Activated CD4-positive, alpha-beta T cell treated with anti-CD3 and anti-CD28 coated beads, Interleukin-2, amount 10 ng/mL, durations not matched to agents 7 days and 5 days (primary cell): ENCODE measurements around the gene P2RY4. TPM values are rescaled to one million over a fixed set of nuclear protein-coding genes. Genes with fewer than 3 reads are reported as not detected.
"Not testable (repeated sequence)": the region's sequence is repeated elsewhere in the genome, so short reads cannot be mapped to it uniquely, and the experiment has no call there.

Source experiments
- CTCF ChIA-PET: fragments of 350-600 bp; sonication (Branson Sonifier 250); formaldehyde crosslinking; loops from one replicate; lab custom pipeline; 2021; ENCODE audit warnings: antibody characterized with exemption; lab: Charles Lee
- POLR2A ChIA-PET: fragments of 350-600 bp; sonication (Branson Sonifier 250); formaldehyde crosslinking; loops from one replicate; lab custom pipeline; 2021; ENCODE audit warnings: antibody characterized with exemption; lab: Charles Lee
- DNase-seq: peaks from one replicate; pipeline ENCODE4 v3.0.0-alpha.2; 2020
- H3K27ac Mint-ChIP-seq: one replicate; pipeline ENCODE4 v1.8.0; 2021; ENCODE audit warnings: mild to moderate bottlenecking, moderate library complexity, mixed read lengths
- H3K27me3 Mint-ChIP-seq: one replicate; pipeline ENCODE4 v1.8.0; 2021; ENCODE audit warnings: mixed read lengths
- H3K36me3 Mint-ChIP-seq: one replicate; pipeline ENCODE4 v1.8.0; 2021; ENCODE audit warnings: low read depth, mixed read lengths
- H3K4me1 Mint-ChIP-seq: one replicate; pipeline ENCODE4 v1.8.0; 2021; ENCODE audit warnings: mixed read lengths
- H3K4me3 Mint-ChIP-seq: one replicate; pipeline ENCODE4 v1.8.0; 2021; ENCODE audit warnings: mild to moderate bottlenecking, moderate library complexity, mixed read lengths
- H3K9me3 Mint-ChIP-seq: one replicate; pipeline ENCODE4 v1.8.0; 2021; ENCODE audit warnings: mixed read lengths
- total RNA-seq, 2 experiments: library from RNA; stranded (reverse); gene quantifications; one replicate each; pipeline ENCODE4 v1.2.3, GENCODE V29; 2021

P2RY4 gene
- total RNA-seq, 2 experiments from 2014 or later = 0.12 to 0.25 TPM

DNA sequence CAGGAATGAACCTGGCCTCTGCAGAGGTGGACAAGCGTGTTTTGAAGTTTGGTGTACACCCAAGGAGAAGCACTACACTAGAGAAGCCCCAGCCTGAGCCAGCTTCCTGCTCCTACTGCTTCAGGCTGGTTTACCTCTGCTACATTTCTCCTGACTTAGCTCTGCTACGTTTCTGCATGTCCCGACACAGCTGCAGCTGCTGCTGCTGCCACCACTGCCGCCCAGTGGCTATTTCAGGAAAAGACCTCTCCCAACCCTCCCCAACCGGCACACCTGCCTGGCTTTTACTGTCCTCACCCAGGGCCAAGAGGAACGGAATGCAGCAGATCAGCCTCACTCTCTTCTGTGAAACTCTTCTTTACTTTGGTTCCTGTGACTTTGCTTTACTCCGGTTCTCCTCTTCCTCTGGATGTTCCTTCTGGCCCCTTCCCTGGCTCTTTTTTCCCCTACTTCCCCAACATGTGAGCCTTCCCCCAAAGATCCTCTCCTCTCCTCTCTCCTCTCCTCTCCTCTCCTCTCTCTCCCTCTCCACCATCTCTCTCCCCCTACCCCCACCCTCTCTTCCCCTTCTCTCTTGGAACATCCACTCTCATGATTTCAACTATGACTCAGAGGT is 3.1 kb upstream of the P2RY4 start:
- no peaks in the 10 kb centered on the region for H3K4me1 Mint-ChIP-seq
- H3K27me3 Mint-ChIP-seq = no peaks in the 10 kb centered on the region
- peak; percentile 31 for DNase-seq
- H3K27ac Mint-ChIP-seq = no peak overlapping the region
- H3K4me3 Mint-ChIP-seq = no peak overlapping the region
- no peaks in the 10 kb centered on the region for H3K36me3 Mint-ChIP-seq
- CTCF ChIA-PET = interaction anchor here (1.2 kb wide), 1 partner anchor 110 kb away, joined by 3 read pairs; no protein-coding TSS in a partner anchor
- no peaks in the 10 kb centered on the region for H3K9me3 Mint-ChIP-seq
- POLR2A ChIA-PET = no interaction called here

DNA sequence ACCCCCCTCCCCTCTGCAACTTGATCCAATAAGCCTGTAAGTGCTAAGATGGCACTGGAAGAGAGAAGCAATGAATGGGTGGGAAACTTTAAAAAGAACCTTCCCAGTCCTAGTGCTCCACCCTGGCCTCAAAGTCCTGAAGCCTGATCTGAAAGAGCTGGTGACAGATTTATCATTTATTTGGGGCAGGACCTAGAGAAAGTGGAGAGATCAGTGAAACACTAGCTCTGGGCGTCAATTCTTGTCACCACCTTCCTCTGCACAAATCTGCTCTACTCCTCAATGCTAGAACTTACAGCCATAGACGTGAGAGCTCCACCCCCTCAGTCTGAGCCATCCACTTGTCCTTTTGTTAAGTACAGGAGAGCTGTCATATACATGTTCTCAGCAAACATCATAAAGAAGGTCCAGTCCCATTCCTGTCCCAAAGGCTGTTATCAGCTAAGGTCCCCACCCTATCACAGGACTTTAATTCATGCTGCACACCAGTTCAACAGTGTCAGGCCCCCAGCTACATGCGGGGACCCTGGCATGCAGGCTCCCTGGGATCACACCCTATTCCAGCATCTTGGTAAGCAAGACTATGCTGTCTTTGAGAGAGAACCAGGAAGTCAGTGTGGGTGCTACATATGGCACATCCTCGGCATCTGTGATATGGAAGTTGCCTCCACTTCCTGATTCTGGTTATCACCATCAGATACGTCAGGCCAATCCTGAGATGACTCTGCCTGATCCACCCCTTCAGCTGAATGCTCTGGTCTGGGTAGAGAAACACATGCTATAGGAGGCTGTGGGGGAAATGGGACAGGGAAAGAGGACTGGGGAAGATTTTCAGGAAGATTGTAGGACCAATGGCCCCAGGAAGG is 2.3 kb downstream of the P2RY4 start:
- CTCF ChIA-PET = no interaction called here
- DNase-seq = no peak
- POLR2A ChIA-PET = no interaction called here
- no peaks in the 10 kb centered on the region for H3K9me3 Mint-ChIP-seq
- no peaks in the 10 kb centered on the region for H3K27me3 Mint-ChIP-seq
- H3K4me3 Mint-ChIP-seq = no peak overlapping the region
- no peaks in the 10 kb centered on the region for H3K36me3 Mint-ChIP-seq
- peaks cover 12% of the 10 kb centered on the region for H3K4me1 Mint-ChIP-seq
- H3K27ac Mint-ChIP-seq = no peak overlapping the region

DNA sequence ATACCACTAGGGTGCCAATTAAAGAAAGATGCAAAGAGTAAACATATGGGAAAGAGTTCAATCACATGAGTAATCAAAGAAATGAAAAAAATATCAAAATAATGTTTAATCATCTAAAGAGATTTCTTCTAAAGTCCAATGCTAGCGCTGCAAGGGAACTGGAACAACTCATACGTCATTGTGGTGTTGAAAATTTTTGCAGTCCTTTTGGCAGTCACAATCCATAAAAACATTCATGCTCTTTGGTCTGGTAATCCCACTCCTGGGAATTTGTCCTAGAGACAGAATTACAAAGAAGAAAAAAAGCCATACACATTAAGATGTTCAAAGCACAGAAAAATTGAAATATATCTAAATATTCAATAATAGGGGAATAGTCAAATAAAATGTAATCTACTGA is 4.6 kb downstream of the P2RY4 start:
- ChIA-PET CTCF (no interaction called here), POLR2A (no interaction called here)
- DNase-seq = no peak
- H3K27me3 Mint-ChIP-seq = no peaks in the 10 kb centered on the region
- H3K36me3 Mint-ChIP-seq = no peaks in the 10 kb centered on the region
- no peaks in the 10 kb centered on the region for H3K9me3 Mint-ChIP-seq
- no peak overlapping the region for H3K27ac Mint-ChIP-seq
- no peak overlapping the region for H3K4me3 Mint-ChIP-seq
- H3K4me1 Mint-ChIP-seq = peaks cover 12% of the 10 kb centered on the region

DNA sequence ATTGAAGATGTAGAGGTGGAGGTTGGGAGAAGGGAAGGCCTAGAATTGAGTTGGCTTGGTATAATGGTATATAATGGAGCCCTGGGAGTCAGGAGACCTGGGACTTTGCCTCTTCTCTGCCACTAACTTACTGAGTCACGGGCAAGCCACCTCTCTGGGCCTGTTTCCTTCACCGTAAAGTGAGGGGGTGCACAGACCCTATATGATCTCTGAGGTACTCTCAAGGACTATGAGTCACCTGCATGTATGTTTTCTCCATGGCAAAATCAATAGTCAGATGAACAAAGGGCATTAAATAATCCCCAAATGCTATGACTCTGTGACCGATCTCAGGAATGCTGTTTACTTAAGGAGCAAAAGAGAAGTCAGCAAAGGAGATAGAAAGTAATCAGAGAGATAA is 5.1 kb downstream of the P2RY4 start:
- no peaks in the 10 kb centered on the region for H3K36me3 Mint-ChIP-seq
- CTCF ChIA-PET = no interaction called here
- POLR2A ChIA-PET = no interaction called here
- no peaks in the 10 kb centered on the region for H3K27me3 Mint-ChIP-seq
- peaks cover 12% of the 10 kb centered on the region for H3K4me1 Mint-ChIP-seq
- H3K4me3 Mint-ChIP-seq = no peak overlapping the region
- no peak overlapping the region for H3K27ac Mint-ChIP-seq
- no peak for DNase-seq
- no peaks in the 10 kb centered on the region for H3K9me3 Mint-ChIP-seq

DNA sequence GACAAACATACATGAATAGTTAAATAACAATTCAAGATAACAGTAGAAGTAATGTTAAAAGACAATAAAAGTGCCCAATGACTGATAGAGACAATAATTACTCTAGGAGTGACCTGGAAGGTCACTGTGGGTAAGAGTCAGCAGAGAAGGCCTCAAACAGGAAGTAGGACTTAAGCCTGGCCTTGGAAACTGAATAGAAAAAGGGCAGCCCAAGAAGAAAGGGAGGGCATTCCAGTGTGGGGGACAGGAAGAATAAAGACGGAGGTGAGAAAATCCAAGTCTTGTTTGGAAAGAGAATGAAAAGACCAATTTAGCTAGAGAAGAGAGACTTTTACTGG is 6.0 kb downstream of the P2RY4 start:
- CTCF ChIA-PET = no interaction called here
- Mint-ChIP-seq H3K36me3 (no peaks in the 10 kb centered on the region), H3K27me3 (no peaks in the 10 kb centered on the region), H3K27ac (no peak overlapping the region), H3K4me3 (no peak overlapping the region), H3K9me3 (no peaks in the 10 kb centered on the region), H3K4me1 (peaks cover 12% of the 10 kb centered on the region)
- no peak for DNase-seq
- POLR2A ChIA-PET = no interaction called here

DNA sequence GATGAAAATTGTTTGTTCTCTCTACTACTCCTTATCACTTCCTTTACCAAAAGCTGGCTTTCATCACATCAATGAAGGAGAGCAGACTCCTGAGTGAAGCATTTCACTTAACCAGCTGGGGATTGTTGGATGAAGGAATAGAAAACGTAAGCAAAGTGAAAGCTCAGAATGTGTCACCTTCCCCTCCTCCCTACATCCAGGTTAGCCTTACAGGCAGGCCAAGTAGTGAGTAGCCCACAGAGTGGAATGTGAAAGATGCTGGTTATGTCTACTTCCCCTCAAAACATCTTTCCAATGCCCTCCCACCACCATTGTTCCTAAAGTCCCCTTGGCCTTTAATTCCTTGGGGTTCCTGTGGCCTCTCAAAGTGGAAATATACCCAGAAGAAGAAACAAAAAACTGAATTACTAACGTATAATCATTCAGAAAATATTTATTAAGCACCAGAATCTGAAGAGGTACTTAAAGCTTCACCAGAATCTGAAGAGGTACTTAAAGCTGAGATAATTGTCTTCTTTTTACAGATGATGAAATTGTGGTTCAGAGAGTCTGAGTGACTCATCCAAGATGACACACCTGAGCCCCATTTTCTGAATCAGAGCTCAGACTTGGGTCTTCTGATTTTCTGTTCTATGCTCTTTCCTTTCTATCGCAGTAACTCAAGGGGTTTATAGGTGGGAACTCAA is 6.5 kb downstream of the P2RY4 start:
- H3K27me3 Mint-ChIP-seq = no peaks in the 10 kb centered on the region
- no peak for DNase-seq
- H3K4me1 Mint-ChIP-seq = peaks cover 12% of the 10 kb centered on the region
- H3K36me3 Mint-ChIP-seq = no peaks in the 10 kb centered on the region
- no peak overlapping the region for H3K4me3 Mint-ChIP-seq
- ChIA-PET CTCF (no interaction called here), POLR2A (no interaction called here)
- no peaks in the 10 kb centered on the region for H3K9me3 Mint-ChIP-seq
- no peak overlapping the region for H3K27ac Mint-ChIP-seq

DNA sequence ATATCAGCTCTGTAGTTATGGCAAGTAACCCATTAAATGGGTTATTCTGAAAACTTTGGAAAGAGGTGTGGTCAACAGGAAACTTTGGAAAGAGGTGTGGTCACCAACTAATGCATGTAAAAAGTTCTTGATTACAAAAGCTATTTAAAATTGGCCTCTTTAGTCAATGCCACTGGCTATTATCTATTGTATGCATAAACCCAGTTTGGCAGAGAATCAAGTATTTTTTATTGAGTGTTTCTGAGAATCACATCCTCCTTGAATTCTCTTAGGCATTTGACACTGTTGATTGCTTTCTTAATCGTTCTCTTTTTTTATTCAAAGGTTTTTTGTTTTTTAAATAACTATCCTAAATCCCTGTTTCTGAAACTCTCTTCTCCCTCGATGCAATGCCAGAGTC is 7.5 kb downstream of the P2RY4 start:
- Mint-ChIP-seq H3K36me3 (no peaks in the 10 kb centered on the region), H3K27ac (no peak overlapping the region), H3K4me3 (no peak overlapping the region), H3K4me1 (peaks cover 12% of the 10 kb centered on the region), H3K9me3 (no peaks in the 10 kb centered on the region), H3K27me3 (no peaks in the 10 kb centered on the region)
- no peak for DNase-seq
- POLR2A ChIA-PET = no interaction called here
- CTCF ChIA-PET = no interaction called here

DNA sequence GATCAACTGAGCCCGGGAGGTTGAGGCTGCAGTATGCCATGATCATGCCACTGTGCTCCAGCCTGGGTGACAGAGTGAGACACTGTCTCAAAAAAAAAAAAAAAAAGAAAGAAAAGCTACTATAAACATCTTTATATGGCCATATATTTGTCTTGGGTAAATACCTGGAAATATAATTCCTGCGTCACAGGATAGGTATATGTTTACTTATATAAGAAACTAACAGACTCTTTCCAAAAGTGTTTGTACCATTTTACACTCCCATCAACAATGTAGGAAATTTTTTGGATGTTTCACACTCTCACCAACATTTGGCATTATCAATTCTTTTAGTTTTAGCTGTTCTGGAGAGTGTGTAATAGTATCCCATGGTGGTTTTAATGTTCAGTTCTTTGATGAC is 12.8 kb downstream of the P2RY4 start:
- H3K27me3 Mint-ChIP-seq = no peaks in the 10 kb centered on the region
- no peak for DNase-seq
- H3K27ac Mint-ChIP-seq = no peak overlapping the region
- ChIA-PET CTCF (no interaction called here), POLR2A (no interaction called here)
- H3K9me3 Mint-ChIP-seq = no peaks in the 10 kb centered on the region
- no peaks in the 10 kb centered on the region for H3K36me3 Mint-ChIP-seq
- H3K4me3 Mint-ChIP-seq = no peak overlapping the region
- no peaks in the 10 kb centered on the region for H3K4me1 Mint-ChIP-seq

DNA sequence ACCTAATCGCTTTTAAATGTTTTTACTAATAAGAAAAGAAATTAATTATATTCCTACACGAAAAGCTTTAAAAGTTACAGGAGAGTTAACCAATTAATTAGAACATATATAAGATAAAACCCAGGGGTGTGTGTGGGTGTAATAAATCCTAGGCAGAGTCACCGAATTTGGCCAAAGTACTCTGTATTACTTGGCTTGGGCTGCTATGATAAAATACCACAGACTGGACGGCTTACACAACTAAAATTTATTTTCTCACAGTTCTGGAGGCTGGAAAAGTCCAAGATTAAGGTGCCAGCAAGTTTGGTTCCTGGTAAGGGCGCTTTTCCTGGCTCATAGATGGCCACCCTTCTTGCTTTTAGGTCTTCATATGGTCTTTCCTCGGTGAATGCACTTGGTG is 15.1 kb downstream of the P2RY4 start:
- no peaks in the 10 kb centered on the region for H3K27me3 Mint-ChIP-seq
- CTCF ChIA-PET = interaction anchor here (0.8 kb wide), 1 partner anchor 14 kb away, joined by 3 read pairs; no protein-coding TSS in a partner anchor
- no peaks in the 10 kb centered on the region for H3K9me3 Mint-ChIP-seq
- no peaks in the 10 kb centered on the region for H3K36me3 Mint-ChIP-seq
- no peak overlapping the region for H3K4me3 Mint-ChIP-seq
- no peaks in the 10 kb centered on the region for H3K4me1 Mint-ChIP-seq
- no peak overlapping the region for H3K27ac Mint-ChIP-seq
- POLR2A ChIA-PET = no interaction called here
- DNase-seq = no peak

DNA sequence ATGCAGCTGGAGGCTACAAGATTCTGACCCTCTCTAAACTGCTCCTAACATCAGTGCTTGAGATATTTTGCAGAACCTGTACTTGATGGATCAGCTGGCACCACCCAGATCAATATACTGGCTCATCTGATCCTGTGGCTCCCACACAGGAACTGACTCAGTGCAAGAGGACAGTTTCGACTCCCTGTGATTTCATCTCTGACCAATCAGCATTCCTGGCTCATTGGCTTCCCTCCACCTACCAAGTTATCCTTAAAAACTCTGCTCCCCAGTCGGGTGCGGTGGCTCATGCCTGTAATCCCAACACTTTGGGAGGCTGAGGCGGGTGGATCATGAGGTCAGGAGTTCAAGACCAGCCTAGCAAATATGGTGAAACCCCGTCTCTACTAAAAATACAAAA is 16.4 kb downstream of the P2RY4 start:
- POLR2A ChIA-PET, H3K9me3 Mint-ChIP-seq, H3K27me3 Mint-ChIP-seq, H3K36me3 Mint-ChIP-seq, H3K4me3 Mint-ChIP-seq, H3K27ac Mint-ChIP-seq, DNase-seq, H3K4me1 Mint-ChIP-seq: not testable (repeated sequence)
- CTCF ChIA-PET = interaction anchor here (0.6 kb wide), 1 partner anchor 52 kb away, joined by 6 read pairs; no protein-coding TSS in a partner anchor

DNA sequence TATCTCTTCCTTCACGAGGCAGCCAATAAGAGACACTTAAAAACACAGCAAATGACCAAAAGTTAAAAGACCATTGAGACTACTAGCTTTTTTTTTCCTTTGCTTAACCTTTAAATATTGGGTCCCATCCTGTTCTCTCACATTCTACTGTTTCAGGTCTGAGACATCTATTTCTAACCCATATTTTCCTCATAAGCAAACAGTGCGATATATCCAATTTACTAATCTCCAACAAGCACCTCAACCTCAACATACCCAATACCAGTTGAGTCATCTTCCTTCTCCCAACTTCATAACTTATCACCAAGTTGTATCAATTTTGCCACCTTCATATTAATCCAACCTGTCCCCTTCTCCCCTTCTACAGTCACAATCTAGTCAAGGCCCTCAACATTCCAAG is 18.5 kb downstream of the P2RY4 start:
- ChIA-PET POLR2A (no interaction called here), CTCF (interaction anchor here (0.6 kb wide), 1 partner anchor 229 kb away, joined by 3 read pairs; no protein-coding TSS in a partner anchor)
- no peak for DNase-seq
- H3K36me3 Mint-ChIP-seq = no peaks in the 10 kb centered on the region
- H3K27me3 Mint-ChIP-seq = no peaks in the 10 kb centered on the region
- no peak overlapping the region for H3K4me3 Mint-ChIP-seq
- H3K4me1 Mint-ChIP-seq = no peaks in the 10 kb centered on the region
- H3K9me3 Mint-ChIP-seq = no peaks in the 10 kb centered on the region
- no peak overlapping the region for H3K27ac Mint-ChIP-seq

DNA sequence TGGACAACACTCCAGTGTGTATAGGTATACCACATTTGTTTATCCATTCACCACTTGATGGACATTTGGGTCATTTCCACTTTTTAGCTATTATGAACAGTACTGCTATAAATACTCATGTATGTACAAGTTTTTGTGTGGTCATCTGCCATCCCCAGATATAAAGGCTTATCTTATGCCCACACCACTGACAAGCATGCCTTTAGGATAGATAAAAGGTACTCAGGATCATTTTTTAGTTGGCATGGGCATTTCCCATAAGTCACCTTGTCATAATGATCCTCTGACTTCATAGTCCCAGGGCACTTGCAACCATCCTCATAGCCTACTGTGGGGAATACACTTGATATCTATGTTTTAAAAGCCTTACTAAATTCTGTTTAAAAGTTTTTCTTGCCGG is 19.3 kb downstream of the P2RY4 start:
- Mint-ChIP-seq H3K36me3 (no peaks in the 10 kb centered on the region), H3K27ac (no peak overlapping the region), H3K27me3 (no peaks in the 10 kb centered on the region), H3K4me1 (no peaks in the 10 kb centered on the region), H3K9me3 (no peaks in the 10 kb centered on the region), H3K4me3 (no peak overlapping the region)
- DNase-seq = no peak
- ChIA-PET POLR2A (no interaction called here), CTCF (interaction anchor here (1.0 kb wide), 1 partner anchor 13 kb away, joined by 4 read pairs; no protein-coding TSS in a partner anchor)

DNA sequence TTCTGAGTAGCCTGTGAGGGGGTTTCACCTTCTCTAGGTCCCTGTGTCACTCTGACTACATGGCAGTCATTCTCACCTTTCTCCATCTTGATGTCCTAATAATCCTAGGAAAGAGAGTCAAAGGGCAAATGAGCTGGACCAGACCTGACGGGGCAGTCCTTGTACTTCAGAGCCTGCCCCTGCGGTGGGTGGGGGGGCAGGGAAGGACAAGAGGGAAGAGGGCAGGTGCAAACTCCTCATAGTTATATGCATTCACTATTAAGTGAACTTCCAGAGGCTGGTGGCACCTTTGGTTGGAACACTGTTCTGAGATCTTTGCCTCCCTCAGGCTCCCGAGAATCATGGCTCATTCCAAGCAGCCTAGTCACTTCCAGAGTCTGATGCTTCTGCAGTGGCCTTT is 25.6 kb downstream of the P2RY4 start, which contains the start of gene AWAT1:
Gene AWAT1, plus strand, starts transcription at position 301 of the 400 bp plus-strand sequence. Its CDS starts 41 bp downstream, at position 342.
- Mint-ChIP-seq H3K4me3 (no peak within 1 kb of the TSS), H3K4me1 (no peaks in the 10 kb centered on the region), H3K27ac (no peak within 1 kb of the TSS), H3K27me3 (no peaks in the 10 kb centered on the region), H3K36me3 (no peaks in the 10 kb centered on the region), H3K9me3 (no peaks in the 10 kb centered on the region)
- POLR2A ChIA-PET = no interaction called here
- no peak for DNase-seq
- CTCF ChIA-PET = no interaction called here
